Measurements from ENCODE around the gene GYPC. TPM values are rescaled to one million over a fixed set of nuclear protein-coding genes. Genes with fewer than 3 reads are reported as not detected.

Gene GYPC
- total RNA-seq, 6 experiments from 2014 or later: 2.9 to 17.2 (median 8.1) TPM

DNA sequence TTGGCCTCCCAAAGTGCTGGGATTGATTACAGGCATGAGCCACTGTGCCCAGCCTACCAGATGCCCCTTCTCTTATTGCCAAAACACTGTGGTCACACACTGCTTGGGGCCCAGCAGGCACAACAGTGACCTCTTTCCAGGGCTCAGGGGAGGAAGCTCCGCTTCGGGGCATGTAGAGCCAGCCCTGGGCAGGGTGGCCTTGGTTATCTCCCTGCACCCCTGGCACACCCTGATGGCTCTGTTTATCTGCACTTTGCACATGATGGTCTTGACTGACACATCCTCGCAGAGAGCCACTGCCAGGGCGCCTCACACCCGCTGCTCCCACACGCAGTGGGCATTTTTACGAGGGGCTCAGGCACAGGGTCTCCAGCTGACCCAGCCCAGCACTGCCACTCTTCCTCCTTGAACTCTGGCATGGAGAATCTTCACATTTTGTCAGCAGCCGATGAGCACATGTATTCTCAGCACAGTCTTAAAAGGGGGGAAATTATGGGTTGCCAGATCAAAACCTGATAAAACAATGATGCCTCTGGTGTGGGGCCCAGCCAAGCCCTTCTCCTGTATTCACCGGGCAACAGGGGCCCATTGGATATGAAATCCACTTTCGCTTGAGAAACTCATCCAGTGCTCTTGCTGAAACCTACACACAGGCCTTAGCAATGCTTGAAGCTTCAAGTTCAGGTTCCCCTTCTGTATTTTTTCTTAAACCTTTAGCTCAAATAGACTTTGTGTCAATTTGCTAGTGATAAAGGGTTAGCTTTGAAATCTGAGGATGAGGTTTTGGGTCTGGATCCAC lies 5.9 kb downstream of the GYPC start:
- ATAC-seq: no peak
- Histone ChIP-seq H3K4me3 (no peak overlapping the region), H3K36me3 (no peaks in the 10 kb centered on the region), H3K27me3 (no peaks in the 10 kb centered on the region), H3K4me1 (peaks cover 0 to 11% (median 0%) of the 10 kb centered on the region in 4 donors), H3K27ac (peak overlapping the region in 2 of 3 donors; percentile 6 to 18), H3K9me3 (no peaks in the 10 kb centered on the region)
- 80% methylated on average over 5 of the region's 10 CpGs for WGBS (ENCODE audit: insufficient coverage, low coverage, low lambda C conversion rate, missing lambda C conversion rate)
- no peak for DNase-seq
- TF ChIP-seq, protein P1, sequence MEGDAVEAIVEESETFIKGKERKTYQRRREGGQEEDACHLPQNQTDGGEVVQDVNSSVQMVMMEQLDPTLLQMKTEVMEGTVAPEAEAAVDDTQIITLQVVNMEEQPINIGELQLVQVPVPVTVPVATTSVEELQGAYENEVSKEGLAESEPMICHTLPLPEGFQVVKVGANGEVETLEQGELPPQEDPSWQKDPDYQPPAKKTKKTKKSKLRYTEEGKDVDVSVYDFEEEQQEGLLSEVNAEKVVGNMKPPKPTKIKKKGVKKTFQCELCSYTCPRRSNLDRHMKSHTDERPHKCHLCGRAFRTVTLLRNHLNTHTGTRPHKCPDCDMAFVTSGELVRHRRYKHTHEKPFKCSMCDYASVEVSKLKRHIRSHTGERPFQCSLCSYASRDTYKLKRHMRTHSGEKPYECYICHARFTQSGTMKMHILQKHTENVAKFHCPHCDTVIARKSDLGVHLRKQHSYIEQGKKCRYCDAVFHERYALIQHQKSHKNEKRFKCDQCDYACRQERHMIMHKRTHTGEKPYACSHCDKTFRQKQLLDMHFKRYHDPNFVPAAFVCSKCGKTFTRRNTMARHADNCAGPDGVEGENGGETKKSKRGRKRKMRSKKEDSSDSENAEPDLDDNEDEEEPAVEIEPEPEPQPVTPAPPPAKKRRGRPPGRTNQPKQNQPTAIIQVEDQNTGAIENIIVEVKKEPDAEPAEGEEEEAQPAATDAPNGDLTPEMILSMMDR (IDR thresholded peaks at IDR 0.05): no peak
- TF ChIP-seq POLR2A (IDR thresholded peaks at IDR 0.05): no peak
- intact Hi-C loops (cut with DNase I): no loop called here

DNA sequence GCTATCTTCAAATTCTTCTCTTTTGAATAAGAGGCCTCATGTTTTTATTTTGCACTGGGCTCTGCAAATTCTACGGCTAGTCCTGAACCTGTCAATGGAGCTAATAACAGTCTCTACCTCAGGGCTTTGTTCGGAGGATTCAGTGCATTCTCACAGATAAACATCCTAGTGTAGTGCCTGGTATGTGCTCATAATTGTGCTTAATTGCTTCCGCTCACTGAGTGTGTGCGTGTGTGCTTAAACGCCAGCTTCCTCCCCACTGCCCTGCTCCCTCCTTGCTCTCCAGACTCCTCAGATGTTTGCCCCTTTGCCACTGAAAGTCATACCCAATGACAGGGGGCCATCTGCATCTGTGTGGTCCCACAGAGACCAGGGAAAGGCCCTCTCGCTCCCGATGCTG lies 6.7 kb downstream of the GYPC start:
- Histone ChIP-seq H3K4me3 (no peak overlapping the region), H3K9me3 (no peaks in the 10 kb centered on the region), H3K4me1 (peaks cover 0 to 11% (median 0%) of the 10 kb centered on the region in 4 donors), H3K27ac (peak overlapping the region in 2 of 3 donors; percentile 15 to 18), H3K27me3 (no peaks in the 10 kb centered on the region), H3K36me3 (no peaks in the 10 kb centered on the region)
- WGBS (ENCODE audit: insufficient coverage, low coverage, low lambda C conversion rate, missing lambda C conversion rate): 38% methylated on average over 5 of the region's 7 CpGs
- TF ChIP-seq, protein P1 (IDR thresholded peaks at IDR 0.05): no peak
- no peak for TF ChIP-seq POLR2A (IDR thresholded peaks at IDR 0.05)
- DNase-seq (no peak), ATAC-seq (peak; percentile 32 to 47 (median 36))
- intact Hi-C loops (cut with DNase I): no loop called here

DNA sequence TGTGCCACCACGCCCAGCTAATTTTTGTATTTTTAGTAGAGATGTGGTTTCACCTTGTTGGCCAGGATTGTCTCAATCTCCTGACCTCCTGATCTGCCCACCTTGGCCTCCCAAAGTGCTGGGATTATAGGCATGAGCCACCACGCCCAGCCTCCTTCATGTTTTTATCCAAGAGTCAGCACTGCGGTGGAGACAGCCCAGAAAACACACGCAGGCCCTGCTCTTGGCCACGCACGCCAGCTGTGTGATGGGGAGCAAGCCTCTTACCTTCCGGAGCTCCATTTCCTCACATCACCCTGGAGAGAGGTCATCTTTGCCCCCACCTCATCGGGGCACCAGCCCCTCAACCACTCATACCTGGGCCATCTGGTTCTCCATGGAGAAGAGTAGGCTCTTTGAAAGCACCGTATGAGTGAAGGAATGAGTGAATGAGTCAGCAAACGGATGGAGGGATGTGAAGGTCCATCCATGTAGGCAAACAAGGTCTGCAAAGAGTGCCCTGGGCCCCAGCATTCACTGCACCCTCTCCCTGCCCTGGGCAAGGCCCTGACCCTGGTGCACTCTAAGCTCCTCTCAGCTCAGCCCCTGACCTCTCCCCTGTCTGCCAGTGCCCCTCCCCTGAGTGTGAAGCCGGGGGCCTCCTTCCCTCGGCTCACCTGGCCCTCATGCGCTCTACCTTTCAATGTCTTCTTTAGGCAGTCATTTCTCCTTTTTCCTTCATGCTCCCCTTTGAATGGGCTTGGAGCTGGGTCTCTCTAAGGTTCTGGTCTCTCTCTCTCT lies 7.4 kb downstream of the GYPC start:
- 90% methylated on average over 8 of the region's 13 CpGs for WGBS (ENCODE audit: insufficient coverage, low coverage, low lambda C conversion rate, missing lambda C conversion rate)
- no peak overlapping the region for H3K4me3 ChIP-seq
- H3K4me1 ChIP-seq: peaks cover 0 to 11% (median 0%) of the 10 kb centered on the region in 4 donors
- intact Hi-C loops (cut with DNase I): no loop called here
- no peak for DNase-seq
- no peaks in the 10 kb centered on the region for H3K27me3 ChIP-seq
- peak overlapping the region in 1 of 3 donors; percentile 15 for H3K27ac ChIP-seq
- H3K9me3 ChIP-seq: no peaks in the 10 kb centered on the region
- ATAC-seq: no peak
- no peaks in the 10 kb centered on the region for H3K36me3 ChIP-seq
- TF ChIP-seq, protein P1 (IDR thresholded peaks at IDR 0.05): no peak

DNA sequence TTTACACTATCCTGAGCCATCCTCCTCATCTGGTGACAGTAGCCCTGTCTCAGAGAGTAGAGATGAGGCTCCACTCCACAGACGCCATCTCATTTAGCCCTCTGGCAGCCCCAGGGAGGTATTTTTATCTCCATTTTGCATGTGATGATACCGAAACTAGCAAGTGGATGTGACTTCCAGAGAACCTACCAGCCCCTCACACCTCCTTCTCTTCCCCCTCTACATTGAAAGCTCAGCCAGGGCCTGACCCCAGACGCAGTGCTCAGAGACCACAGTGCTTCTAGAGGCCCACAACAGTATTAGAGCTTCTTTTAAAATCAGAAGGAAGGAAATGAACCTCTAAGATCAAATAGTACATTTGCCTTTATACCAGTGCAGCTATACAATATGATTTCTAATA lies 8.3 kb downstream of the GYPC start:
- ATAC-seq: no peak
- Histone ChIP-seq H3K27ac (no peak overlapping the region), H3K4me3 (no peak overlapping the region), H3K27me3 (no peaks in the 10 kb centered on the region), H3K4me1 (peaks cover 0 to 11% (median 0%) of the 10 kb centered on the region in 4 donors), H3K9me3 (no peaks in the 10 kb centered on the region), H3K36me3 (no peaks in the 10 kb centered on the region)
- WGBS (ENCODE audit: insufficient coverage, low coverage, low lambda C conversion rate, missing lambda C conversion rate): 50% methylated on average over 3 of the region's 3 CpGs
- DNase-seq: no peak
- intact Hi-C loops (cut with DNase I): no loop called here
- TF ChIP-seq, protein P1 (IDR thresholded peaks at IDR 0.05): no peak
- TF ChIP-seq POLR2A (IDR thresholded peaks at IDR 0.05): no peak
